ENCODE data around the gene SRRM5.

Gene SRRM5

GRCh38 chr19:43664018-43664417 lies 52.1 kb downstream of the SRRM5 start:
- peak in 2 of 58 donors; percentile 3 to 26 for DNase-seq
